DND-41 (cell line): Measurements from ENCODE around the gene TAGLN3.

Source experiments
- ATAC-seq: fragments of 200-7000 bp; cut with Tn5 transposase; 3 replicates; pipeline ENCODE4 v1.9.1; 2021; ENCODE audit warnings: low read depth; ENCODE audit not compliant: insufficient read depth
- DNase-seq: peaks from one replicate; pipeline ENCODE4 v3.0.0-alpha.2; 2020
- H2AFZ ChIP-seq: 2 replicates; pipeline ENCODE4 v1.6.0; 2012; ENCODE audit warnings: low read depth, low read length
- H3K27ac ChIP-seq: 2 replicates; pipeline ENCODE4 v1.5.1; 2012; ENCODE audit warnings: low read length, inconsistent platforms
- H3K27me3 ChIP-seq: fragments of 200-600 bp; sonication (generic); 2 replicates; pipeline ENCODE4 v1.6.0; 2012; ENCODE audit warnings: low read length, mild to moderate bottlenecking, inconsistent platforms; ENCODE audit not compliant: insufficient read depth, poor library complexity
- H3K36me3 ChIP-seq: 2 replicates; pipeline ENCODE4 v1.5.1; 2012; ENCODE audit warnings: low read length, inconsistent platforms; ENCODE audit not compliant: insufficient read depth
- H3K4me1 ChIP-seq: 2 replicates; pipeline ENCODE4 v1.5.1; 2012; ENCODE audit warnings: mild to moderate bottlenecking, low read length; ENCODE audit not compliant: insufficient read depth
- H3K4me2 ChIP-seq: 2 replicates; pipeline ENCODE4 v1.6.0; 2012; ENCODE audit warnings: mild to moderate bottlenecking, moderate library complexity, low read length, inconsistent platforms; ENCODE audit not compliant: insufficient read depth
- H3K4me3 ChIP-seq, 2 experiments: fragments of 200-600 bp in 1 of 2; shearing (Covaris generic) in 1 of 2; 2 replicates each; pipeline ENCODE4 v1.5.1; 2012 to 2016; ENCODE audit warnings: inconsistent platforms in 2 of 2, low read length in 2 of 2, mild to moderate bottlenecking in 2 of 2, low read depth in 1 of 2, moderate library complexity in 1 of 2
- H3K79me2 ChIP-seq: 2 replicates; pipeline ENCODE4 v1.6.0; 2012; ENCODE audit warnings: low read length, inconsistent platforms; ENCODE audit not compliant: insufficient read depth
- H3K9ac ChIP-seq: 2 replicates; pipeline ENCODE4 v1.6.0; 2012; ENCODE audit warnings: low read depth, mild to moderate bottlenecking, inconsistent platforms, low read length, moderate library complexity
- H3K9me3 ChIP-seq: 2 replicates; pipeline ENCODE4 v1.5.1; 2012; ENCODE audit warnings: low read length, moderate library complexity, mild to moderate bottlenecking, inconsistent platforms; ENCODE audit not compliant: insufficient read depth, severe bottlenecking
- H4K20me1 ChIP-seq: 2 replicates; pipeline ENCODE4 v1.6.0; 2012; ENCODE audit warnings: low read length; ENCODE audit not compliant: insufficient read depth
- CTCF ChIP-seq: IDR thresholded peaks from 2 replicates; pipeline ENCODE4 v1.5.1; 2012; ENCODE audit warnings: borderline replicate concordance, low read length, moderate library complexity, mild to moderate bottlenecking; ENCODE audit not compliant: poor library complexity, severe bottlenecking; ENCODE audit errors: extremely low read depth
- EZH2 ChIP-seq: IDR thresholded peaks from 3 replicates; pipeline ENCODE4 v1.6.1; 2012; ENCODE audit warnings: borderline replicate concordance, low read depth, mild to moderate bottlenecking, moderate library complexity, low read length, inconsistent platforms; ENCODE audit not compliant: severe bottlenecking

Gene TAGLN3

GRCh38 chr3:111979434-111980038 lies 19.2 kb upstream of the TAGLN3 start:
- ATAC-seq (peak; percentile 21), DNase-seq (no peak)
- Histone ChIP-seq H3K4me2 (peak overlapping the region; percentile 67), H3K36me3 (peaks cover 30% of the 10 kb centered on the region), H3K4me3 (peak overlapping the region; percentile 81 to 91), H3K27ac (peak overlapping the region; percentile 94), H2AFZ (peak overlapping the region; percentile 99), H4K20me1 (peaks cover 4% of the 10 kb centered on the region; the same call in 1 of the 2 replicates), H3K79me2 (peaks cover 57% of the 10 kb centered on the region), H3K4me1 (peaks cover 35% of the 10 kb centered on the region), H3K27me3 (no peaks in the 10 kb centered on the region), H3K9ac (peak overlapping the region; percentile 89), H3K9me3 (no peaks in the 10 kb centered on the region)
- TF ChIP-seq CTCF, result no peak
- no peak for TF ChIP-seq EZH2

GRCh38 chr3:111980716-111981456 lies 17.8 kb upstream of the TAGLN3 start:
- peak overlapping the region; percentile 81 to 91; a peak in 3 of 4 replicates for H3K4me3 ChIP-seq
- peak overlapping the region; percentile 44; the same call in 1 of the 2 replicates for H3K27ac ChIP-seq
- H3K9ac ChIP-seq, result peak overlapping the region; percentile 89; the same call in 1 of the 2 replicates
- H4K20me1 ChIP-seq, result peaks cover 8% of the 10 kb centered on the region; the same call in 1 of the 2 replicates
- TF ChIP-seq CTCF (no peak), EZH2 (no peak)
- H2AFZ ChIP-seq, result no peak overlapping the region
- H3K79me2 ChIP-seq, result peaks cover 67% of the 10 kb centered on the region
- peaks cover 35% of the 10 kb centered on the region for H3K4me1 ChIP-seq
- no peaks in the 10 kb centered on the region for H3K27me3 ChIP-seq
- peak overlapping the region; percentile 67 for H3K4me2 ChIP-seq
- H3K9me3 ChIP-seq, result no peaks in the 10 kb centered on the region
- DNase-seq, result no peak
- peaks cover 35% of the 10 kb centered on the region for H3K36me3 ChIP-seq
- ATAC-seq, result no peak

GRCh38 chr3:111981457-111981763 lies 17.3 kb upstream of the TAGLN3 start:
- Histone ChIP-seq H3K36me3 (peaks cover 40% of the 10 kb centered on the region), H3K4me1 (peaks cover 35% of the 10 kb centered on the region), H3K27ac (peak overlapping the region; percentile 25; the same call in 1 of the 2 replicates), H3K9ac (peak overlapping the region; percentile 89; the same call in 1 of the 2 replicates), H2AFZ (no peak overlapping the region), H3K4me3 (peak overlapping the region; percentile 5 to 91; a peak in 2 of 4 replicates), H3K9me3 (no peaks in the 10 kb centered on the region), H3K79me2 (peaks cover 67% of the 10 kb centered on the region), H3K4me2 (peak overlapping the region; percentile 67), H4K20me1 (peaks cover 8% of the 10 kb centered on the region; the same call in 1 of the 2 replicates), H3K27me3 (no peaks in the 10 kb centered on the region)
- TF ChIP-seq CTCF, result no peak
- TF ChIP-seq EZH2, result no peak
- DNase-seq, result no peak
- no peak for ATAC-seq
